ENCODE data around the gene CSHL1.
A peak's percentile ranks its signal among the peaks of the same experiment; 100 is the strongest.
"Not testable (repeated sequence)": the region's sequence is repeated elsewhere in the genome, so short reads cannot be mapped to it uniquely, and the experiment has no call there.

Gene CSHL1

GRCh38 chr17:63917646-63918045 is 6.6 kb upstream of the CSHL1 start:
- no peak for DNase-seq

- not testable (repeated sequence) for DNase-seq
Observed at GRCh38 chr17:63917206-63917605, 6.1 kb upstream of the CSHL1 start.

GRCh38 chr17:63916566-63917185 is 5.6 kb upstream of the CSHL1 start:
- no peak for DNase-seq

GRCh38 chr17:63915753-63916152 is 4.7 kb upstream of the CSHL1 start:
- not testable (repeated sequence) for DNase-seq

GRCh38 chr17:63914471-63914870 is 3.4 kb upstream of the CSHL1 start:
- no peak for DNase-seq

- DNase-seq, result peak; percentile 59 to 72
Observed at GRCh38 chr17:63911657-63912100, 621 bp upstream of the CSHL1 start.

GRCh38 chr17:63910096-63910495 is 962 bp downstream of the CSHL1 start:
- no peak for DNase-seq

GRCh38 chr17:63909586-63909985 is 1.5 kb downstream of the CSHL1 start:
- DNase-seq, result not testable (repeated sequence)

GRCh38 chr17:63907161-63907778 is 3.8 kb downstream of the CSHL1 start:
- not testable (repeated sequence) for DNase-seq

GRCh38 chr17:63904796-63905195 is 6.3 kb downstream of the CSHL1 start:
- not testable (repeated sequence) for DNase-seq

- DNase-seq, result peak; percentile 40 to 68
Observed at GRCh38 chr17:63903787-63904201, 7.3 kb downstream of the CSHL1 start.

GRCh38 chr17:63901971-63902370 is 9.1 kb downstream of the CSHL1 start:
- DNase-seq, result not testable (repeated sequence)

- peak in 1 of 2 donors; percentile 43 for DNase-seq
Observed at GRCh38 chr17:63898899-63899798, 11.9 kb downstream of the CSHL1 start.

- DNase-seq, result not testable (repeated sequence)
Observed at GRCh38 chr17:63896524-63897354, 14.3 kb downstream of the CSHL1 start, which contains the start of gene CSH1. TSS of gene CSH1 (minus strand) at chr17:63896574. CDS start at chr17:63896511, 63 bp downstream.

- not testable (repeated sequence) for DNase-seq
Observed at GRCh38 chr17:63894821-63895220, 16.2 kb downstream of the CSHL1 start.

- not testable (repeated sequence) for DNase-seq
Observed at GRCh38 chr17:63894021-63894420, 17.0 kb downstream of the CSHL1 start.

GRCh38 chr17:63892316-63893037 is 18.6 kb downstream of the CSHL1 start:
- not testable (repeated sequence) for DNase-seq

- peak; percentile 28 to 39 for DNase-seq
Observed at GRCh38 chr17:63889026-63889848, 21.8 kb downstream of the CSHL1 start.

GRCh38 chr17:63885119-63885518 is 25.9 kb downstream of the CSHL1 start:
- not testable (repeated sequence) for DNase-seq

- DNase-seq, result not testable (repeated sequence)
Observed at GRCh38 chr17:63882626-63883126, 28.4 kb downstream of the CSHL1 start.
